HG03103 (cell line): ENCODE measurements around the gene PLAAT1.

Experiments used
- ATAC-seq: cut with Tn5 transposase; IDR thresholded peaks from one replicate; pipeline ENCODE4 v1.9.1; 2021; ENCODE audit warnings: low read depth; ENCODE audit not compliant: unreplicated experiment

PLAAT1 gene

DNA sequence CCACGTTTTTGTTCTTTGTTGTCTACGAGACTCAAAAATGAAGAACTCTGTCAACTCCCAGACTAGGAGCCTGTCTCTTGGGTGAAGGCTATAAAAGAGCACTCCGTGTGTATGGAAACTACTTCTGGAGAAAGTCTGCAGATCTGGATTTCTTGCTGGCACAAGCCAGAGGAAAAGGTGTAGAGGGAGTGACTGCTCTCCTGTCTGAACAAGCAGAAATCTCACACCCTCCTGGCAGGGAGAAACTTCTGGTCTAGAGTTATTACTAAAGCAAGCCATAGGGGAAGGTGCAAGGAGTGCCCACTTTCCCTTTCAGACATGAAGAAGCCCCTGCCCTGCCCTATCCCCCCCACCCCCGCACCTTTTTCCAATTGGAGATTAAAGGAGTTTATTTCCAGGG is 9.5 kb downstream of the PLAAT1 start:
- ATAC-seq = no peak

- ATAC-seq = no peak
These were observed 13.1 kb downstream of the PLAAT1 start for GRCh38 chr3:193253986-193254660.

- ATAC-seq = no peak
These were observed 20.9 kb downstream of the PLAAT1 start for GRCh38 chr3:193261970-193262369.

DNA sequence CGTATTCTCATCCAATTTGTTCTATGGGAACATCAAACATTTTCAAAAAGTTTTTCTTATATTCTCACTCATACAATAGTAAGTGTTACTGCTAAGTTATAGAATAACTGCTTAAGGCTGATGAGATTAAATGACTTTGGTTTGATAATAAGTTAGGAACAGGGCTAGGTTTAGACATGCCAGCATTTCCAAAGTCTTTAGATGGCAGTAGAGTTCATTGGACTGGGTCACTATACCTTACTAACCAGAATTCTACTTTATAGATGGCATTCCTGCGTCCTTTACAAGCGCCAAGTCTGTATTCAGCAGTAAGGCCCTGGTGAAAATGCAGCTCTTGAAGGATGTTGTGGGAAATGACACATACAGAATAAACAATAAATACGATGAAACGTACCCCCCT is 21.7 kb downstream of the PLAAT1 start:
- no peak for ATAC-seq

GRCh38 chr3:193269343-193270028 is 28.5 kb downstream of the PLAAT1 start:
- no peak for ATAC-seq

GRCh38 chr3:193270451-193270850 is 29.4 kb downstream of the PLAAT1 start:
- no peak for ATAC-seq

DNA sequence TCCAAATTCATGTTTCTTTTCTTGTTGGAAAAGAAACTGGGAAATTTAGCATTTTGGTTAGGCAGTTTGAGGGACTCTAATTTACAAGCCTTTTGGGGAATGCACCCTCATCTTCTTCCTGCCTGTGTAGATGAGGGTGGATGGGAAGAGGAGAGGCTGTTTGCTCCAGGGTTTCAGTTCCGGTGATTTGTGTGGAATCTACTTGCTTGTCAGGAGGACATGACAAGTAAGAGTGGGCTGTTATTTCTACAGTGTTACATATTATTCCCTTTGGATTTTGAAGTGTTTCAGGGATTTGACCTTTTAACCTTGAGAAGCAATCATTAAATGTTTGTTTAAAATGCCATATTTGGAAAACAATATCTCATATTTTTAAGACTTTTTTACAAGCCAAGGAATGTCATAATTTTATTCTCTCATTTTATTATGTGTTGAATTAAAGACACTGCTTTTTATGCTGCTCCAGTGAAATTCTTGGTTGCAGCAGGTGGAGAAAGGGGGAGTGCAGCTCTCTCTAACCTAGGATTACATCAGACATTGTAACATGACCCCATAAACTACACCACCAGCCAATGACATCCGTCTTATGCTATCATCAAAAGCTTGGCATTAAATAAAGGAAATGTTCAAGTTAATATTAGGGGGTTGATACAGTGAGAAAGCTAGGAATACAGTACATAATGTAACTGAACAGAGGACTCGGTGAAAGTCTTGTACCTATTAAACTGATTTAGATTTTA is 30.2 kb downstream of the PLAAT1 start:
- no peak for ATAC-seq

DNA sequence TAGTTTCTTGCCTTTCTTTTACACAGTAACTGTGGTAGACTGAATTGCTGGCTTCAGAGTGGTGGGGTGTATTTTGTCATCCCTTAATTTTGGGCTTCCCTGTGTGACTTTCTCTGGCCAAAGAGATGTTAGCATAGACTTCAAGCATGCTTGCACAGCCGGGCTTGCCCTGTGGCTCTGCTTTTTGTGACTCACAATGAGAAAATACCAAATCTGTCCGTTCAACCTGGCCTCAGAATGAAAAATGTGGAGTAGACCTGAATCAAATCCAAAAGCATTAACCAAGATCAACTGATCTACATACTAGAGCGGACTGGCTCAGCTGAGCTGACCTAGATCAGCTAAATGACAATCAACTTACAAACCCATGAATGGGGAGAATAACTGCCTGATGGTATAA is 51.4 kb downstream of the PLAAT1 start:
- ATAC-seq = no peak

GRCh38 chr3:193295985-193296384 is 55.0 kb downstream of the PLAAT1 start:
- no peak for ATAC-seq

GRCh38 chr3:193297421-193297820 is 56.4 kb downstream of the PLAAT1 start:
- no peak for ATAC-seq

GRCh38 chr3:193301433-193301832 is 60.4 kb downstream of the PLAAT1 start:
- no peak for ATAC-seq

DNA sequence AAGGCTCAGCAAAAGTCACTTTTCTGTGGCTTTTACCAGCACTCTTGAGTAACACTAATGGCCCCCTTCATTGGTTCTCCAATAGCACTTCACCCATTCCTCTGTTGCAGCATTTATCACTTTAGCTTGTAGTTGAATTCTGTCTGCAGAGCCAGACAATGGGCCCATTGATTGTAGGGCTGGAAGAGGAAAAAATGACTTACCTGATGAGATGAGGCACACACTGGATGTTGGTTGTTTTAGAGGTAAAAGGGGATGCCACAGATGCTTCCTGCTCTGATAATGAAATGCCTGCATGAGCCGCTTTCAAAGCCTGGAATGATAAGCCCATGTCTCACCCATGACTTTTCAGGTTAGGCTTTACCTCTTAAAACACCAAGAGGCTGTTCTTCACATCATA is 64.3 kb downstream of the PLAAT1 start:
- no peak for ATAC-seq

DNA sequence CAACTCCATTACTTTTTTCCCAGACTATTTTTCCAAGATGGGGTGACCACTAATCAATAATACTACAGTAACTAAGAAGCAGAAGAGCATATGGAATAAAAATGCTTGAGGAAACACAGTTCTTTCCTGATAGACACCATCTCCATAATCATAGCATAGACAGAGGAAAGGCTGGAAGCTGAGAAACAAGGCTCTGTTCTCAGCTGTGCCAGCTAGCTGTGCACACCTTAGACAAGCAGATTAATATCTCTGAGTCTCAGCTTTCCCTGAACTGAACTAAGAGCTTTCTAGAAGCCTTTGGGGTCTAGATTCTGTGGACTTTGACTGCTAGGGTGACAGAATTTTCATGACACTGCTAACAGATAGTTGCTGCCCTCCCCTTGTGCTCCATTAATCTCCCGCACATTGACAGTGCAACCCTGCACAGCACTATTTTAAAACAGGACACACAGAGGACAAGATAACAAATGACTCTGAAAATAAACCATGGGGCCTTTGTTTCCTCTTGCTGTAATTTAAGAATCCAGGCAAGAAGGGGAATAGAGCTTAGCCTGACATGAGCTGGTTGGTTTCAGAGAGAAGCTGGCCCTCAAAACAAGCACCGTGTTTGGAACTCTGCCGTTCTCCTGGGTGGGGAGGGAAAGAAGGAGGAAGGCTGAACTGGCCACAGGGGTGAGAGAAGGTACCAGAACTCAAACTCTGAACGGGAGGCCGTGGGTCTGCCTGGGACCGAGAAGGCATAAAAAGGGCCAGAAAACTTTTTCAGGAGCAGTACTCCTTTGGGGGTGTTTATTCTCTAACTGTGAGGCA is 70.1 kb downstream of the PLAAT1 start:
- no peak for ATAC-seq

- ATAC-seq = no peak
These were observed 72.3 kb downstream of the PLAAT1 start for GRCh38 chr3:193313061-193313958.

DNA sequence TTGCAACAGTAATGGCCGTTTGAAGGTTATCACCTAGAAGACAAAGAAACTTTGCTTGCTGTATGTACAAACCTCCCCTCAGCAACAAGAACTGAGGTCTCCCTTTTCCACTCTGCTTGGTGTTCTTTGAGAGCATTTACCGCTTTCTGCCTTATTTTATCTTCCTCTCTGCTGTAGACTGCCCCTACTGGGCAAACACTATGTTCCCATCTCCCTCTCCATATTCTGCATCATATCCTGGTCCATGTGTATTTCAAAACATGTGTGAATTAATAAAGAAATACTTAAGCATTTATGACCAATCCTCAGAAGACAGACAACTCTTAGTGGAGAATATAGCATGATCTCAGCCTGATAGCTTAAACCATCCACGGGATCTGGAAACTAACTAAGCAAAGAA is 73.1 kb downstream of the PLAAT1 start:
- no peak for ATAC-seq

- ATAC-seq = no peak
These were observed 76.8 kb downstream of the PLAAT1 start for GRCh38 chr3:193317682-193318300.
